Ectodermal cell (in vitro differentiated cells): ENCODE measurements around the gene MAGI1.

Experiments used
- H3K27ac ChIP-seq: 2 replicates; pipeline ENCODE4 v1.7.0; 2013; ENCODE audit warnings: mild to moderate bottlenecking, low read depth, low read length; ENCODE audit not compliant: insufficient read depth, poor library complexity, severe bottlenecking
- H3K27me3 ChIP-seq: 2 replicates; pipeline ENCODE4 v1.7.0; 2013; ENCODE audit warnings: mild to moderate bottlenecking, low read length; ENCODE audit not compliant: insufficient read depth, control insufficient read depth, poor library complexity, severe bottlenecking
- H3K36me3 ChIP-seq: one replicate; pipeline ENCODE4 v1.7.0; 2013; ENCODE audit warnings: low read length; ENCODE audit not compliant: control insufficient read depth, insufficient read depth
- H3K4me1 ChIP-seq: one replicate; pipeline ENCODE4 v1.7.0; 2013; ENCODE audit warnings: low read length; ENCODE audit not compliant: control insufficient read depth, insufficient read depth
- H3K4me3 ChIP-seq: 2 replicates; pipeline ENCODE4 v1.7.0; 2013; ENCODE audit warnings: low read depth, low read length, control low read depth; ENCODE audit not compliant: insufficient read depth
- H3K9me3 ChIP-seq: 2 replicates; pipeline ENCODE4 v1.7.0; 2013; ENCODE audit warnings: mild to moderate bottlenecking, low read length, moderate library complexity; ENCODE audit not compliant: control insufficient read depth
- WGBS, 2 experiments: methylation state at CpG; one replicate each; pipeline ENCODE4 v1.1.7; 2013; ENCODE audit warnings: missing lambda C conversion rate in 2 of 2; 5-methylcytosine and 5-hydroxymethylcytosine counted together

The MAGI1 gene

DNA sequence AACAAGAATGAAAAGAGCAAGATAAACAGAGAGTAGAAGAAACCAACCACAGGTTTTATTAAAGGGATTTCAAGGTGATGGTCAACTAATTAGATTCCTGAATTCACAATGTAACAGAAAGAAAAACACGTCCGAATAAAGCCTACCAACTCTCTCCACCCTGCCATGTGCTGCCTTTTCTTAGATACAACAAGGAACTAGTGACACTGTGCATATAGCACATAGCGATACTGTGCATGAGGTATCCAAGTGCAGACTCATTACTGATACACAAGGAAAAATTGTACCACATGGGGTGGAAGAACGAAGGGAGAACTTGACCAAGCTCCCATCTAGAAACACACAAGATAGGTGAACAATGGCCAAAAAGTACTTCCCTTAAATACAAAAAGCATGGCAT lies 154.6 kb downstream of the MAGI1 start:
- Histone ChIP-seq H3K27ac (no peak overlapping the region), H3K4me1 (no peaks in the 10 kb centered on the region), H3K4me3 (no peak overlapping the region), H3K27me3 (no peaks in the 10 kb centered on the region), H3K36me3 (no peaks in the 10 kb centered on the region), H3K9me3 (no peaks in the 10 kb centered on the region)
- 95 to 96% methylated on average over 4 of the region's 4 CpGs for WGBS, 2 experiments

DNA sequence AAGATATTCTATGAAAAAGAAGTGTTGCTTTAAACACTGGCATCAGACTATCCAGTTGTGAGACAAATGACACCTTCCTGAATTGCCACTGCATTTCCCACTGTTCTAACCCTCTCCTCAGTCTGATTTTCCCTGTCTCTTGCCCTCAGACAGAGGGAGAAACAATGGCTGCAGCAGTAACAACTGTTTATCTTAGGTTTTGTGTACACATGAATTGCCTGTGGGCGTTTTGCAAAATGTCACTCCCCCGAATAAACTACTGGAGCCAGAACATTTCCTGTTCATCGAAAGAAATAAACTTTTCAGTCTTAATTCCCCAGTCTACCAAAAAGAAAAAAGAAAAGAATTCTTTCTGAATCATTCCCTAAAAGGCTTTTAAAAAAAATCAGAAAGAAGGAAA lies 155.1 kb downstream of the MAGI1 start:
- H3K4me3 ChIP-seq: no peak overlapping the region
- no peaks in the 10 kb centered on the region for H3K27me3 ChIP-seq
- WGBS, 2 experiments: 79 to 85% methylated on average over 3 of the region's 3 CpGs
- H3K27ac ChIP-seq: no peak overlapping the region
- H3K36me3 ChIP-seq: no peaks in the 10 kb centered on the region
- H3K9me3 ChIP-seq: no peaks in the 10 kb centered on the region
- H3K4me1 ChIP-seq: no peaks in the 10 kb centered on the region

DNA sequence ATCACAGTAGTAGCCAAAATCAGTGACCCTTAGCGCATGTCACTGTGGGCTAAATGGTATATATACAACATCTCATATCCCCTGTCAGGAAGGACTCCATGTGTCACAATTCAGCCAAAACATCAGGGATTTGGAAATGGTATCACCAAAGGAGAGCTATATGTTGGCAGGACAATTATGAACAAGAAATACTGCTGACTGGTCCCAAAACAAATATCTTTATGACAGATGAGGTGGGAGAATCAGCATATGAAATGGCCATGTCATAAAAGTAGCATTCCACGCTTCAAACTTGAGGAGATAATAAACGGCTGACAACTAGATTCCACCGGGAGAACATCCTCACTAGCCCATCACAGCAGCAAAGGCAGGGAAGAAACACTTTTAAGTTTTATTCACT lies 158.4 kb downstream of the MAGI1 start:
- Histone ChIP-seq H3K9me3 (no peaks in the 10 kb centered on the region), H3K36me3 (no peaks in the 10 kb centered on the region), H3K27ac (no peak overlapping the region), H3K4me1 (no peaks in the 10 kb centered on the region), H3K4me3 (no peak overlapping the region), H3K27me3 (no peaks in the 10 kb centered on the region)
- WGBS, 2 experiments: 89 to 97% methylated on average over 3 to 4 of the region's 4 CpGs

DNA sequence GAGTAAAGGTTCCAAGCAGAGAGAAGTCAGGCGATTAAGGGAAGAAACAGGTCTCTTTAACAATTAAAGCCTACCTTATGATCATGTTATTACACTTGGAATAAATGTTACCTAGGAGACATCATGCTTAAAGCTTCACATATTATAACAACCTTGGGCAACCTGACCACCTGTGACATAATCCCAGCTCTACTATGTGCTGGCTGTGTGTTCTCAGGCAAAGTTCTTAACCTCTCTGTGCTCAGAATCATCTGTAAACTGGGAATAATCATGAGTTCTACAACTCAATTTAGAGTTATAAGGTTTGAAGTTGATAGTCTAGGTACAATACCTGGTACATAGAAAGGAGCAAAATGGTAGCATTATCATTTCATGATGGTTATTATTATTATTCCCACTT lies 159.3 kb downstream of the MAGI1 start:
- Histone ChIP-seq H3K27ac (no peak overlapping the region), H3K27me3 (no peaks in the 10 kb centered on the region), H3K4me3 (no peak overlapping the region), H3K9me3 (no peaks in the 10 kb centered on the region), H3K36me3 (no peaks in the 10 kb centered on the region), H3K4me1 (no peaks in the 10 kb centered on the region)
- WGBS, 2 experiments: 95 to 100% methylated on average over 1 of the region's 1 CpG

DNA sequence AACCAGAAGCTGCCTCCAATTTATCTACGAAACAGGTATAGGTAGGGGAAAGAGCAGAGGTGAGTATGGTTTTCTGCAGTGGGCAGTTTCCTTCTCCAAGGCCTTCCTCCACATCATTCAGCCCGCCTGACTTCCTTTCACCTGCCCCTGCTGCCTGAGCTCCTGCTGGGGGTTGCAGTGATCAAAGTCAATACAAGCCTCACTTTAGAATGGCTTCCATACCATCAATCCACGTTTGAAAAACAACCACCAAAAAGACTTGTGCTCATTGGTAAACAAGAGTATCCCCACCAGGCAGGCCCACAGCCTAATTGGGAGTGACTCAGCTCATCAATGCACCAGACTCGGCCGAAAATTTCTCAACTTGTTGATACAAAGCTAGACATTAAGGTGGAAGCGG lies 159.9 kb downstream of the MAGI1 start:
- Histone ChIP-seq H3K4me3 (no peak overlapping the region), H3K27ac (no peak overlapping the region), H3K9me3 (no peaks in the 10 kb centered on the region), H3K27me3 (no peaks in the 10 kb centered on the region), H3K4me1 (no peaks in the 10 kb centered on the region), H3K36me3 (no peaks in the 10 kb centered on the region)
- WGBS, 2 experiments: 41 to 51% methylated on average over 5 to 6 of the region's 6 CpGs

DNA sequence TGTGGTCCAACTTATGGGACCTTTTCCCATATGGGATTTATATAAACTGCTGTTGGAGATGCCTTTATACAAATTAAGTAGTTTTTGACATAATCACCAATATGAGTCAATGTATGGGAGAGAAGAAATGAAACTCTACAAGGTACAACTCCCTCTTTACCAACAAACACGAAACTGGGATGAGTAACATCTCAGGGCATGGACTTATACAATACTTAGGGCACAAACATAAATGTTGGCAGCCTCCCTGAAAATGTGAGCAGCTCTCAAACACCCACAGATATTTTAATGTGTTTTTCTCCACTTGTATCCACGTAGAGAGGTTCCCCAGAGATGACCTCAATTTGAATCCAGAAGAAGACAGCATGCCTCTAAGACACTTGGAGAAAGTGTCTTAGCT lies 161.6 kb downstream of the MAGI1 start:
- no peak overlapping the region for H3K27ac ChIP-seq
- WGBS, 2 experiments: 96 to 100% methylated on average over 2 of the region's 2 CpGs
- no peaks in the 10 kb centered on the region for H3K9me3 ChIP-seq
- H3K4me1 ChIP-seq: no peaks in the 10 kb centered on the region
- no peak overlapping the region for H3K4me3 ChIP-seq
- no peaks in the 10 kb centered on the region for H3K27me3 ChIP-seq
- H3K36me3 ChIP-seq: no peaks in the 10 kb centered on the region

DNA sequence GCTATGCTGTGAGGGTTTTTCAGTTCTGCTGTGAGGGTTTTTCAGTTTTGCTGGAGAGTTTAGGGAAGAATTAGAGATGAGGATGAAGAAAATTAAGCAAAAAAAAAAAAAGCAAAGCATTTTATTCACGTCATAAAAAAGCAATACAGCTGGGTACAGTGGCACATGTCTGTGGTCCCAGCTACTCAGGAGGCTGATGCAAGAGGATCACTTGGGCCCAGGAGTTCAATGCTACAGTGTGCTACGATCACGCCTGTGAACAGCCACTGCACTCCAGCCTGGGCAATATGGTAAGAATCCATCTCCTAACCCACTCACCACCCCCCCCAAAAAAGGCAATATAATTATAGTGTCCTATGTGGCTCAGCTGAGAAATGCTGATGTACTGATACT lies 162.7 kb downstream of the MAGI1 start:
- H3K36me3 ChIP-seq: no peaks in the 10 kb centered on the region
- 86 to 89% methylated on average over 3 of the region's 3 CpGs for WGBS, 2 experiments
- no peaks in the 10 kb centered on the region for H3K27me3 ChIP-seq
- no peak overlapping the region for H3K4me3 ChIP-seq
- no peaks in the 10 kb centered on the region for H3K4me1 ChIP-seq
- no peaks in the 10 kb centered on the region for H3K9me3 ChIP-seq
- no peak overlapping the region for H3K27ac ChIP-seq

DNA sequence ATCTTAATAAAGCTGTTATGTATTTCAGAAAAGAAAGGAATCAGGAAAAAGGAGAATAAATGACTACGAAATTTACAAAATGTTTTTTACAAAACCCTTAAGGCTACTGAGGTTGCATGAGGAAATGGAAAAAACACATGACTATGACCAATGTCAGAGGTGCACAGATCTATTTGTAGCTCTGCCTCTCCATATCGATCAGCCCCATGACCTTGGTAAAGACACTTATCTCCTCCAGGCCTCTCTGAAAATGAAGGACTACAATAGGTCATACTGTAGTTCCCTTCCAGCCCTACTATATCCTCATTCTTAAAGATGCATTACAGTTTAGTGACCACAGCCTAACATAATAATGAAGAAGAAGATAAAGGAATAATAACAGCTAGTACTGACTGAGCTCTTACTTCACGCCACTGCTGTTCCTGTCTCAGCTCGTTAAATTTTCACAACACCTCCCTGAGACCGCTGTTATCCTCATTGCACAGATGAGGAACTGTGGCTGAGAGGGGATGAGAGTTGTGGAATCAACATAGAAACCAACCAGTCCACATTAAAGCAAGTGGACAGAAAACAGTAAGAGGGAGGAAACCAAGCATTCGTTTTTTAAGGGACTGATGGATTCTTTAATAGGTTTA lies 163.2 kb downstream of the MAGI1 start:
- H3K4me3 ChIP-seq: no peak overlapping the region
- H3K9me3 ChIP-seq: no peaks in the 10 kb centered on the region
- H3K27me3 ChIP-seq: no peaks in the 10 kb centered on the region
- H3K27ac ChIP-seq: no peak overlapping the region
- 84 to 91% methylated on average over 4 to 6 of the region's 6 CpGs for WGBS, 2 experiments
- no peaks in the 10 kb centered on the region for H3K36me3 ChIP-seq
- no peaks in the 10 kb centered on the region for H3K4me1 ChIP-seq

DNA sequence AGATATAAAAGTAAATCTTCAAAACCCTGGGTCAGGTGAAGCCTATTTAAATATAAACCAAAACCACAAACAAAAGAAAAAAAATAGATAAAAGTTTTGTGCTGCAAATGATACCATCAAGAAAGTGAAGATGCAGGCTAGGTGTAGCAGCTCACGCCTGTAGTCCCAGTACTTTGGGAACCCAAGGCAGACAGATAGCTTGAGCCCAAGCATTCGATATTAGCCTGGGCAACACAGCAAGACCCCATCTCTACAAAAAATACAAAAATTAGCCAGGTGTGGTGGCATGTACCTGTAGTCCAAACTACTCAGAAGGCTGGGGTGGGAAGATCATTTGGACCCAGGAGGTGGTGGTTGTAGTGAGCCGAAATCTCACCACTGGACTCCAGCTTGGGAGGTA lies 164.8 kb downstream of the MAGI1 start:
- H3K27me3 ChIP-seq: no peaks in the 10 kb centered on the region
- WGBS, 2 experiments: 82 to 96% methylated on average over 3 of the region's 3 CpGs
- H3K4me1 ChIP-seq: no peaks in the 10 kb centered on the region
- no peaks in the 10 kb centered on the region for H3K36me3 ChIP-seq
- H3K27ac ChIP-seq: no peak overlapping the region
- no peaks in the 10 kb centered on the region for H3K9me3 ChIP-seq
- H3K4me3 ChIP-seq: no peak overlapping the region

DNA sequence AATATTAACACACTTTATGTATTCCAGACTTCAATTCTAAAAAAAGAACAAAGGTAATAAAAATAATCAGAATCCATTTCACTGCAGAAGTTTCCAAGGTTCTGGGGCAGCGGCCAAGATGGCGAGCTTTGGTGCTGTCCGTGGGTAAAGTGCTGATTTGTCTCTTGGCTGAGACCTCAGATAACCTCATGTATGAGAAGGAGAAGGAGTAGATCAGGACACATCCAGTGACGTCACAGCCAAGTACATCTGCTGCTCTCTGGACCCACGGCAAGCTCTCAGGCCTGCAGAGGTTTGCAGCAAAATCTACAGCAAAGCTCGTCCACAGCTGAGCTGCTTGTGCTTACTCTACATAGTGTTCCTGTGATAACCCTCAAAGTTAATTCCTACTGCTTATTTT lies 165.7 kb downstream of the MAGI1 start:
- WGBS, 2 experiments: 89 to 93% methylated on average over 6 of the region's 6 CpGs
- H3K36me3 ChIP-seq: no peaks in the 10 kb centered on the region
- H3K4me1 ChIP-seq: no peaks in the 10 kb centered on the region
- H3K27me3 ChIP-seq: no peaks in the 10 kb centered on the region
- no peak overlapping the region for H3K27ac ChIP-seq
- H3K9me3 ChIP-seq: no peaks in the 10 kb centered on the region
- H3K4me3 ChIP-seq: no peak overlapping the region
